ENCODE data around the gene PYCR2. TPM values are rescaled to one million over a fixed set of nuclear protein-coding genes. Genes with fewer than 3 reads are reported as not detected.

Gene PYCR2
- total and polyA plus RNA-seq, 2 of the 8 experiments (the other 6 are each of a cell fraction or from before 2014, with no cell fraction given): 79.3 to 84.6 TPM

DNA sequence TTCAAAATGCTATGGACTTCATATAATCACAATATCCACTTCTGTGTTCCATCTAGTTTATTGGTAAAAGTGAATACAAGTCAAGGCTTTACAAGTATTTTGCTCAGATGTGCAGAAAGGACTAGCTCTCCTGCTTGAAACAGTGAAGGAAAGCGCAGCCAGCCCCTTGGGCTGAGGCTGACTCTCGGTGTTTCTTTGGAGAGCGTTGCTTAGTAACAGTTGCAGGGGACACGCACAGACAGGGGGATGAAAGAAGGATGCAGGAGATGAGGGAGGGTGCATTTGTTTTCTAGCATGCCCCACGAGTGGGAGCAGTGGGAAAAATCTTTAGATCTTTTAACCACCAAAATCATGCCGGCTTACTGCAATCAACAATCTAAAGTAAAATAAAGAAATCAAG lies 9.1 kb downstream of the PYCR2 start:
- CTCF ChIA-PET (ENCODE audit: partially characterized antibody): interaction anchor here (0.8 to 2.0 kb wide), 7 partner anchors 23 to 433 kb away, joined by 3 to 5 read pairs (median 4); partner anchors contain the start of gene LEFTY2
- peaks cover 2 to 21% (median 6%) of the 10 kb centered on the region in 4 experiments; a peak in 5 of 8 replicates for H3K36me3 ChIP-seq (ENCODE audit: control insufficient read depth in 2 of 4, insufficient read depth in 4 of 4, low read length in 3 of 4)
- no peaks in the 10 kb centered on the region for H3K23me2 ChIP-seq (ENCODE audit: low read depth, low read length)
- no peak overlapping the region for H3K56ac ChIP-seq (replicated peaks; ENCODE audit: insufficient read length, low read depth, low read length)
- H3K14ac ChIP-seq (ENCODE audit: insufficient read length): no peak overlapping the region
- H3K79me1 ChIP-seq (ENCODE audit: low read depth, low read length): peaks cover 3% of the 10 kb centered on the region; the same call in 1 of the 2 replicates
- H3K18ac ChIP-seq (ENCODE audit: extremely low read depth, low read length): no peak overlapping the region
- 87% methylated on average over 6 of the region's 6 CpGs; no CpG with 5 or more reads in 1 of the 2 experiments for WGBS, 2 experiments (ENCODE audit: extremely low coverage in 1 of 2, insufficient coverage in 1 of 2, insufficient read length in 1 of 2, insufficient replicate concordance in 2 of 2, low coverage in 1 of 2, low lambda C conversion rate in 2 of 2, missing lambda C conversion rate in 1 of 2)
- no peak overlapping the region for H4K8ac ChIP-seq (ENCODE audit: extremely low read depth, insufficient read depth, low read length)
- H2BK120ac ChIP-seq (replicated peaks; ENCODE audit: low read depth, low read length): no peak overlapping the region
- no peak overlapping the region for H2BK15ac ChIP-seq (ENCODE audit: low read length)
- H3K27me3 ChIP-seq (replicated peaks in 1 of 4; ENCODE audit: control insufficient read depth in 3 of 4, extremely low read depth in 1 of 4, insufficient read depth in 3 of 4, low read length in 3 of 4): no peaks in the 10 kb centered on the region; a peak in 2 of 7 replicates
- H3K79me2 ChIP-seq (ENCODE audit: control insufficient read depth in 1 of 2, insufficient read depth in 2 of 2, low read length in 2 of 2): no peaks in the 10 kb centered on the region
- no peak overlapping the region for H2BK5ac ChIP-seq (ENCODE audit: low read depth, low read length)
- H3K4me2 ChIP-seq (ENCODE audit: insufficient read depth in 1 of 2, low read depth in 2 of 2, low read length in 2 of 2): no peak overlapping the region
- H4K5ac ChIP-seq (ENCODE audit: insufficient read length, low read depth, low read length): no peak overlapping the region
- H3K4ac ChIP-seq (replicated peaks; ENCODE audit: insufficient read length, low read depth, low read length): no peak overlapping the region
- no peak overlapping the region for H4K91ac ChIP-seq (replicated peaks; ENCODE audit: insufficient read length, low read length)
- no peak overlapping the region for H3K23ac ChIP-seq (ENCODE audit: insufficient read length)
- H2AK5ac ChIP-seq (ENCODE audit: low read depth, low read length): no peak overlapping the region
- no peak overlapping the region for H2BK20ac ChIP-seq (ENCODE audit: low read length)
- H3K4me3 ChIP-seq (ENCODE audit: extremely low read depth in 1 of 4, insufficient read depth in 2 of 4, low read depth in 3 of 4, low read length in 4 of 4): no peak overlapping the region
- H3K9me3 ChIP-seq (ENCODE audit: insufficient read depth in 2 of 2, low read depth in 1 of 2, low read length in 1 of 2): no peaks in the 10 kb centered on the region
- no peak overlapping the region for H3K27ac ChIP-seq (ENCODE audit: low read depth, low read length)
- H2AFZ ChIP-seq (ENCODE audit: low read length): no peak overlapping the region
- H3K9ac ChIP-seq (replicated peaks in 1 of 4; ENCODE audit: extremely low read depth in 1 of 4, low read depth in 3 of 4, low read length in 3 of 4): no peak overlapping the region
- POLR2A ChIA-PET (ENCODE audit: partially characterized antibody): interaction anchor here (2.3 kb wide), 1 partner anchor 10 kb away, joined by 6 read pairs; the partner anchor contains the start of gene PYCR2
- no peak for TF ChIP-seq KDM4A (IDR thresholded peaks at IDR 0.05; ENCODE audit: low read depth, low read length, severe bottlenecking)
- DNase-seq (ENCODE audit: low read depth in 1 of 2, low spot score in 2 of 2) (no peak), FAIRE-seq (no peak)
- no peak overlapping the region for H2BK12ac ChIP-seq (ENCODE audit: low read depth, low read length)
- H4K20me1 ChIP-seq (replicated peaks in 1 of 2; ENCODE audit: control insufficient read depth in 1 of 2, insufficient read depth in 2 of 2, low read length in 2 of 2): peaks cover 0 to 1% of the 10 kb centered on the region in 2 experiments
- H3K4me1 ChIP-seq (replicated peaks in 1 of 4; ENCODE audit: control insufficient read depth in 3 of 4, insufficient read depth in 4 of 4, low read length in 3 of 4): peaks cover 0 to 7% (median 1%) of the 10 kb centered on the region in 4 experiments; a peak in 2 of 7 replicates
